Measurements from ENCODE around the gene PLA2G2C.

GRCh38 chr1:20115479-20115878 is 70.8 kb downstream of the PLA2G2C start:
- TF ChIP-seq CTCF (IDR thresholded peaks at IDR 0.05) (no peak), EZH2 (IDR thresholded peaks at IDR 0.05; ENCODE audit: borderline replicate concordance, insufficient read depth, low read depth, low read length, poor library complexity, severe bottlenecking) (no peak)

Measured in B cell (primary cell).